HG03039 (cell line): ENCODE data around the gene ACSL4.
"Not testable (repeated sequence)": the region's sequence is repeated elsewhere in the genome, so short reads cannot be mapped to it uniquely, and the experiment has no call there.

Experiments used
- ATAC-seq: cut with Tn5 transposase; IDR thresholded peaks from one replicate; pipeline ENCODE4 v1.9.1; 2021; ENCODE audit warnings: mild to moderate bottlenecking, moderate library complexity; ENCODE audit not compliant: unreplicated experiment

Gene ACSL4

DNA sequence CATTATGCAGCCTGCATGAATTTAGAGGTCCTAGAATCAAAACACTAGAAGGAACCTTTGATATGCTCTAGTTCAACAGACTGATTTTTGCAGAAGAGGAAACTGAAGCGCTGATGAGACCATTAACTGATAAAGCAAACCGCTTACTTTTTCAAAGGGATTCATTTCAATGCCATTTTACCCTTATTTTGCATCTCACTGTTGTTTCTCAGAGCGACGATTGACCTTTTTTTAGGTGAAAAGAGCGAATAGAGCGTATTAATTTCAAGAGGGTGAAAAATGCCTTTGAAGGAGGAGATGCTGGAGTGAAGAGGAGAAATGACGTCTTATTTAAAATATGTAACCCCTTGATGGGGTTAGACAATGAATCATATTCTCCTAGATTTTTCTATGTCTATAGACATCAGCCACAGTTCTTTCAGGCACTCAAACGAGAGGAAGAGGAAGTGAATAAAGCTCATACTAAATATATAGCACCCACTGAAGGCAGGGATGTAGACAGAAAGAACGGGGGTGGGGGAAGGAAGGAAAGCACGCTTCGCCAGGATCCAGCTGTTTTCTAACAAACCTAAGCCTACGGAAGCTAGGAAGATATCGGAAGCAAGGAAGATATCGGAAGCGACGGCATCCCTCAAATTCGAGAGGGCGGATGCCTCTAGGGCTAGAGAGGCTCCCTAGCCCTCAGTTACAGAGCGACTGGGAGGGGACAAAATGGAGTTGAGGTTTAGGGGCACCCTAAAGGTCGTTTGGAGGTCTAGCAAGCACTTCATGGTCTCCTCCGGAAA, 848 bp downstream of the ACSL4 start:
- ATAC-seq, result peak; percentile 20

DNA sequence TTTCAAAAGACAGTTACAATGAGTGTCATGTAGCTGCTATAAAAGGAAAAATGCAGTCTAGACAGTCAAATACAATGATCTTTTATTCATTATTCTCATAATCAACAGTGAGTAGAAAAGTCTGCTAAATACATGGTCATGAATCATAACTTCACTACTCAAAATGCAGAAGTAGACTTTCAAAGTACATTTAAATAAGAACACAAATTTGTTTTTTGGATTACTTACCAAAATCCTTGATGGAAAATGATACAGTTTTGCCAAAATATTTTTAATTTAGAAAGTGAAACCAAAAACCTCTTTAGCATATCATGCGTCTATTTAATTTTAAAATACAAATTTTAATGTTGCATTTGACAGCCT, 4.9 kb downstream of the ACSL4 start:
- ATAC-seq, result no peak

DNA sequence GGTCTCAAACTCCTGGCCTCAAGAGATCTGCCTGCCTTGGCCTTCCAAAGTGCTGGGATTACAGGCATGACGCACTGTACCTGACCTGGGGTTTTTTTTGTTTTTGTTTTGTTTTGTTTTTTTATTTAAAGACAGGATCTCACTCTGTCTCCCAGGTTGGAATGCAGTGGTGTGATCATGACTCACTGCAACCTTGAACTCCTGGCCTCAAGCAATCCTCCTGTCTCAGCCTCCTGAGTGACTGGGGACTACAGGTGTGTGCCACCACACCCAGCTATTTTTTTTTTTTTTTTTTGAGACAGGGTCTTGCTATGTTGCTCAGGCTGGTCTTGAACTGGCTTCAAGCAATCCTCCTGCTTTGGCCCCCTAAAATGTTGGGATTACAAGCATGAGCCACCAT, 8.1 kb downstream of the ACSL4 start:
- ATAC-seq, result not testable (repeated sequence)

DNA sequence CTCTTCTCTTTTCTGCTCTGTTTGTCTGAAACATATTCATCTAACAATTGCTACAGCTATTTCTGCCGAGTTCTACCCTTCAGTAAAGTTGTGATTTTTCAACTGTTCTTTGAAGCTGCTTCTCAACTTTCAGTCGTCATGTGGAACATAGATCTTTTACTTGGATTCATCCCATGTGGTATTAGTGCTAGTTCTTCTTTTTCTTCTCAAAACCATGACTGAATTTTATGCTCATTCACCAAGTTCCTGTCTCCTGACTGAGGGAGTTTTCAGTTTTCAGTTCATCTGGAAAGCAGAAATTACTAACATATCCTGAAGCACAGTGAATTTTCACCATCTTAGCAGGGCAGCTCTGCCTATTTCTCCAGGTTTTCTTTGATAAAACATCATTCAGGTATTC, 12.1 kb downstream of the ACSL4 start:
- no peak for ATAC-seq

DNA sequence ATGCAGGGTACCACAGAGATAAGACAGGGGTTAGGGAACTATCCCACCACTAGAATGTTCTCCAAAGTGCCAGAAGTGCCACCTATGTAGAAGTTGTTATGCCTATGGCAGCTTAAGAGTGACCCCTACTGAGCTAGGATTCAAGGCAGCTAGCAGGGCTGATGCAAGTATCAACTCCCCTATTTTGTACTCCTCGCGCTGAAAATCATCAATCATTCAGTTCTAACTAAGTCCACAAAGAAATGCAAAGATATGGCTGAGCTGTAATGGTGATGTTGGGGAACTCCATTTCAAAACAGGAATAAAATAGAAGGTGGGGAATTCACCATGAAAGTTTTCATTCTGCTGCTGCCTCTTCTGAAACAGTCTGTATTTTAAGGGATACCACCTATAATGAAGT, 13.8 kb downstream of the ACSL4 start:
- no peak for ATAC-seq

DNA sequence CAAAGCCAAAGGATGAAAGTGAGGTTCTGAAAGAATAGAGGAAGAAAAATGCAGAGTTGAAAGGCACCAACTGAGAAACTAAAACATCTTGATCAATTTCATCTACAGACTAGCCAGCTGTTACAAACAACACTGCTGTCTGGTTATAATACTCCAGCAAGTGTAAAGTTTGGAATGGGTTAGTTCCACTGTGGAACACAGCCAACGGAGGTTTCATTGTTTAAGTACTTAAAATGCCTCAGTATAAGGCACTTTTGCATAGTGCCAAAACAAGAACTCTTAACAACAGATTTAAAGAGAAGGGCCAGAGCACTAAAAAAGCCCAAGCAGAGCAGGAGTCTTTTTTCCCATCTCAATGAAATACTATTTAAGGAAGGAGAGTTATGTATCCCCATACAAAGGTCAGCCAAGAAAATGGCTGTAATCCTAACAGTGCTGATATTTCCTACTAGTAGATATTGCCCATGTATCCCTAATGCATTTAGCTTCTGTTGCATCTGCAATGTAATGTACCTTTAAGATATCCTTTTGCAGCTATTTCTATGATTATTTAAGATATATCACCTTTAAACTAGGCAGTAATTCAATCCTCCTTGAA, 16.5 kb downstream of the ACSL4 start:
- ATAC-seq, result no peak

DNA sequence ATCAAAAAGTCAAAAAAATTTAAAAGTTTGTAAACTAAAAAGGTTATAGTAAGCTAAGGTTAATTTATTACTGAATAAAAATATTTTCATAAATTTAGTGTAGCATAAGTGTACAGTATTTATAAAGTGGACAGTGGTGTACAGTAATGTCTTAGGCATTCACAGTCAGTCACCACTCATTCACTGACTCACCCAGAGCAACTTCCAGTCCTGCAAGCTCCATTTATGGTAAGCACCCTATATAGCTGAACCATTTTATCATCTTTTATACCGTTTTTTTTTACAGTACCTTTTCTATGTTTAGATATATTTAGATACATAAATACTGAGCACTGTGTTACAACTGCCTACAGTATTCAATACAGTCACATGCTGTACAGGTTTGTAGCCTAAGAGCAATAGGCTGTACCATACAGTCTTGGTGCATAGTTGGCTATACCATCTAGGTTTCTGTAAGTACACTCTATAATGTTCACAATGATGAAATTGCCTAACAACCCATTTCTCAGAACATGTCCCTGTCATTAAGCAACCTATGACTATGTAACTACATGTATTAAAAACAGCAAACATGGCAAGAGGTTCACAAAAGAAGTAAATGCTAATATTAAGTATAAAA, 18.6 kb downstream of the ACSL4 start:
- ATAC-seq, result no peak

DNA sequence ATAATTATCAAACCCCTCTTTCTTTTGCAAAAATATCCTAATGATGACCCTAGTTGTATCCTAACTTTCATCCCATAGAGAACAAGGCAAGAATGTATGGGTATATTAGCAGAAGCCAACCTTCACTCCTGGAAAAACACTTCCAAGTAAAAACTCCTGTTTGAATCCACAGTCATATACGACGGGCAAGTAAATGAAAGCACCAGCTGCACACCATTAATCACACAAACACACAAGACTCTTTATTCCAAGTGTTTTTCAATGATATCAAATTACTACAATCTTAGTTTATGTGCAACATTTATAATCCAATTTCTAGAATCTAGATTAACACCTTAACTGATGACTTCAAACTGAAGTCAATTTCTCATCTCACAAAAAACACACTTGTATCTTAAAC, 22.9 kb downstream of the ACSL4 start:
- no peak for ATAC-seq

DNA sequence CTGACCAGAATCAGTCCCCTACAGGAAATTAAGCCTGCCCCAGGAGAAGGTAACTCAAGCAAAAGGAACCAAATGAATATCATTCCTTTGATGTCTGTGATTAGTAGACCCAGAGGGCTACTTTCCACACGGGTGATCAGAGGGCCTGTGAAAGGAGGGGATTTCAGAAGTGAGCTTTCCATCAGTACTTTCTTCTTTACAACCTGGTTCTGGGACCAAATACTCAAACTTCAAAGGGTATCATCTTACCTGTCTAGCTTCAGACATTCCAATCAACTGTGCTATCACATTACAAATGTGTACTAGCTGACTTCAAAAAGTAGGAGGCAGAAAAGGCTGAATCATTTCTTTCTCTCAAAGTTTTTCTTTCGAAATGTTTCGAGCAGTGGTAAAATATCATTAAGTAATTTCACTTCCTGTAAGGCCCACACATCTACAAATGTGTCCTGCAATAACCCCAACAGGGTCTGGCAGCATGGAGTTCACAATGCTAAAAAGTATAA, 23.9 kb downstream of the ACSL4 start:
- ATAC-seq, result peak; percentile 48

DNA sequence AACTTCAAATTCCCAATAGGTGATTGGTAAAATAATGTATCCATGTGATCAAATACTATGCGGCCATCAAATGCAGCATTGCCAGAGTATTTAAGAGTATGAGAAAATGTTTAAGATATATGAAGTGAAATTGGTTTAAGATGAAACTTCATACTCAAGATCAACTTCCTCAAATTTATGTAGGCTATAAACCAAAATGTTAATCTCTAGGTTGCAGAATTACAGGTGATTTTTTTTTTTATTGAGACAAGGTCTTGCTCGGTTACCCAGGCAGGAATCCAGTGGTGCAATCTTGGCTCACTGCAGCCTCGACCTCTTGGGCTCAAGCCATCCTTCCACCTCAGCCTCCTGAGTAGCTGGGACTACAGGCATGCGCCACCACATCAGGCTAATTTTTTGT, 25.3 kb downstream of the ACSL4 start:
- ATAC-seq, result no peak

DNA sequence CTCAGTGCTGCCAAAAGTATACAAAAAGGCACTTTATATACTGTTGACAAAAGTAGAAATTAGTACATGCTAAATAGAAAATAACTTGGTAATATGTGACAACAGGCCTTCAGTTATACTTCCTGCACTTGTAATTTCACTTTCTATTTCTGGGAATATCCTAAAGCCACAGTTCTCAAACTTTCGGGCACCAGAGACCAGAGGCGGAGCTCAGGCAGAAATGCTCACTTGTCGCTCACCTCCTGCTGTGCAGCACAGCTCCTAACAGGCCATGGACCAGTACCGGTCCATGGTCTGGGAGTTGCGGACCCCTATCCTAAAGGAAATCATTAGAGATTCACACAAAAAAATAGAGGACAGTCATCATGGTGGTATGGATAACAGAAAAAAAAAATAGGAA, 25.7 kb downstream of the ACSL4 start:
- ATAC-seq, result no peak

DNA sequence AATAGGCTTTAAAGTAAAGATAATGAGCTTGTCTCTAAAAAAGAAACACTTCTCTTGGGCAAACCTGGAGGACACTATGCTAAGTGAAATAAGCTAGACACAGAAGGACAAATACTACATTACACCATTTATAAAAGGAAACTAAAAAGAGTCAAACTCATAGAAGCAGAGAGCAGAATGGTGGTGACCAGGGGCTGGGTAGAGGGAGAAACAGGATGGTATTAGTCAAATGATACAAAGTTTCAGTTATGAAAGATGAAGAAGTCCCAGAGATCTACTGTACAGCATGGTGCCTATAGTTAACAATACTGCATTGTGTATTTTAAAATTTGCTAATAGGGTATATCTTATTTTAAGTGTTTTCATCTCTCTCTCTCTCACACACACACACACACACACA, 28.5 kb downstream of the ACSL4 start:
- ATAC-seq, result peak; percentile 65

DNA sequence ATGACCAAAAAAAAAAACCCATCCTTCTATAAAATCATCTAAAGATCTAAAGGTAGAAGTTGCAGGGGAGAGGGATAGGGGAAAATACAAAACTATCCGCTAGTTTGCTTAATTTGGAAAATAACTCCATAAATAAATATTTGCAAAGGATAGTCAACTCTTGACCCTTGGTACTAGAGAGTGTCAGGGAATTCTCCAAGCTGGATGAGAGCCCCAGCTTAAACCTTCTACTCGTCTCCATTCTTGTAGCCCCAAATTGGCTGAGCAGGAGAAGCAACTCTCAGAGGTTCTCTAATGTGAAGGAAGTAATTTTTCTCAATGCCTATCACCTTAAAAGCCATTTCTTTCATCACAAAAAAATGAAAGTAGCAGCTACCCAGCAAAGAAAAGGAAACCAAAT, 35.2 kb downstream of the ACSL4 start:
- ATAC-seq, result no peak

DNA sequence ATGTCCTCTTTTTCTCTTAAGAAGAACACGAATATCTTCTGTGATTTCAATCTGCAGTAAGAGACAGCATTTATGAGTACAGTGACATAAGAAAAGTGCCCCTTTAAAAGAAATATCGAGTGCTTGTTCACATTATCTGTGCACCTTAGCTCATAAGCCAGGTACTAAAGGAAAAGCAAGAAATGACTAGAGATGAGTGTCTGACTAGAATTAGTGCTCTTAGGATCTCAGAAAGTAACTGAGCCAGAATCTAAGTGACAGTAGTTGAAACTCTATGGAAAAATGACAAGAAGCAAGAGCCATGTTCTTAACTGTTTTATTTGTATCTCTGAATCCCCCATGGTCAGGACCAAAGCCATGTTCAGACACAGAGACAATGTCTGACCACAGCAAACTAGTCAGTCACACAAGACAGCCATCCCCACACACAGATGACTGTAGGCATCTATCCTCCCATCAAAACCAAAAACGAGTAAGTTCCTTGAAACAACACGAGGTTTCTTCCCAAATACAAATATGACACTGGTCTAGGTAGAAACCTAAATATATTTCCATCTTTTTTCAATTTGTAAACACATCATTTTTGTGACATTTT, 36.8 kb downstream of the ACSL4 start:
- no peak for ATAC-seq

DNA sequence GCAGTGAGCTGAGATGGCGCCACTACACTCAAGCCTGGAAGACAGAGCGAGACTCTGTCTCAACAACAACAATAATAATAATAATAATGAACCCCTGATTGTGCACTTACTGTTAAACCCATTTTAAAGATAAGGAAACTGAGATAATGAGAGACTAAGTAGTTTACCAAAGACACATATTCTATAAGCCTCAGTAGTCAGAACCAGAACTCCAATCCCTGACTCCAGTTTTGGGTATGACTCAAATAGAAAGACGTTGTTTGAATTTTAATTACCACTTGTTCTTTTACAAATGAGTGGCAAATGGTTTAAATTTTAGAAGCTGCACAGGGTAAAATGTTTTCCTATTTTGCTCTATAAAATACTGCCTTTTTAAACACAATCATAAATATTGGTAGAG, 37.4 kb downstream of the ACSL4 start:
- no peak for ATAC-seq

DNA sequence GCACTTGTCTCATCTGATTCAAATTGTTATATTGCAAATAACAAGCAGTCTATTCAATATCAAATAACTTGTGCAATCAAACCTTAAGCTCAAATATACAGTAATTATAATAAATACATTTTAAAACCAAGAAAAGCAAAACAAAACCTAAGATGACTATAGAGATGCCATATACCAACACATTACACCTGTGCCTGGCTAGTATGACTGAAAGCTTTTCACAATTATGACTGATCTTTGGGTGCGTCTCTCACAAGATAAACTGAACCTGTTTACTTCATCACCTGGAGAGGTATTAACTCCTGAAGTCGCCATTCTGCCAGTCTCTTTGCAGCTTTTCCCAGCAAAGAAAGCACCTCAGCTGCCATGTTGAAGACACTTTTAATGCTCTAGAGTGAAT, 41.3 kb downstream of the ACSL4 start:
- ATAC-seq, result no peak

DNA sequence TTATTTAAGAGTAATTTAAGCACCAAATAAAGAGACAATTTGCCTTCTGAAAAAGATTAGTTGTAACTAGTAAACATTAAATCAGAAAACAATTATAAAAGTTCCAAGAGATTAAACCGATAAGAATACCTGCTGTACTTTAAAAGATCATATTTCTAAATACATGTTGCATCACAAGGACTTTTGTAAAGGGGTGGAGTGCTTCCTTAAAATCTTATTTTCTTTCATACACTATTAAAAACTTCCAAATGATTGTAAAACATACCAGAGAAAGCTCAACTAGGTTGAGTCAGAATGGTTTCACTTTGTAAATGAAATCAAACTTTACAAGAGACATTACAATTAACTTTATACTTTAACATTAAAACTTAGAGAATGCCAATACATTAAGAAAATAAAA, 41.8 kb downstream of the ACSL4 start:
- ATAC-seq, result no peak

DNA sequence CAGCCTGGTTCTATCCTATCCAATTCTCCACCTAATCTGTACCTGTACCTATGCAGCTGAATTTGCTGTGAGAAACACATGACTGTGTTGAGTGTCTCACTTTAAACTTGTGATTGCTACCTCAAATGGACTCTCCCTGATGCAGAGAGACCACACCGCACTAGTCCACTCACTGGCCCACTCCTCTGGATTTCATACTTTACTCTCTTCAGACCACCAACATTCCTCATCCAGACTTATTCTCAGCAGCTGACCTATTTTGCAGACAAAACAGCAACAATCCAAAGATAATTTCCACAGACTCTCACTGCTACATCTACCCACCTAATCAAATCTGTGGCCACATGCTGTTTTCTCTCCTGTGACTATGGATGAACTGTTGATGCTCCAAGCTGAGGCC, 45.2 kb downstream of the ACSL4 start:
- no peak for ATAC-seq

DNA sequence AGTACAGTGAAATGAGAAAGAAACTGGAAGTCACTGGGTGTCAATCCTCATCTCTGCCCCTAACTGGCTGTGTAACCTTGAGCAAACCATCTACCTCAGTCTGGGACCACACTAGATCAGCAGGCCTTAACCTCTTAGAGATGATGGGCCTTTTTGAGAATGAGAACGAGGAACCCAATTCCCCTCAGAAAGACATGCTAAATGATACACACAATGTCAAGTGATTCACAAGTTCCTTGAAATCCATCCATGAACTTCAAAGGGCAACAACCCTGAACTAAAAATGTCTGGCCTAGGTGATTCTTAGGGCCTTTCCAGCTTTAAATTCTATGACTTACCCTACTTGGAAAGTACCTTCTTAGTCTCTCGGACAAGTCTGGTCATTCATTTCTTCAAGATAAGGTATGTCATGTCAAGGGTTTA, 47.4 kb downstream of the ACSL4 start:
- ATAC-seq, result peak; percentile 74

DNA sequence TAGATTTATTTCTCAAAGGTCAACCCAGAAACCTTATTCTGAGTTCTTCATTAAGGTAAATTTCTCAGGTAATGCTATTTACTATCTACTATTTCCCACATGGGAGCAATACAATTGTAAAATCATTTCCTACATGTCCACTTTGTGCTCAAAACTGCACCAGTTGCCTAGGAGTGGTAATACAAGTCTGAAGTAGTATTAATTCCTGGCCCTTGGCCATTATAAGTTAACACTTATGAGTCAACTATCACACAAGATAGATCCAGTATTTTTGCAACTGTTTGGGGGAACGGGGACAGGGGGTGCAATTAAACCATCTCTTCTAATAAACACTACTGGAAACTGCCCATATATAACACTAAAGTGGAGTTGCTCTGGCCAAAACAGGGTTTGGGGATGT, 48.9 kb downstream of the ACSL4 start:
- no peak for ATAC-seq

DNA sequence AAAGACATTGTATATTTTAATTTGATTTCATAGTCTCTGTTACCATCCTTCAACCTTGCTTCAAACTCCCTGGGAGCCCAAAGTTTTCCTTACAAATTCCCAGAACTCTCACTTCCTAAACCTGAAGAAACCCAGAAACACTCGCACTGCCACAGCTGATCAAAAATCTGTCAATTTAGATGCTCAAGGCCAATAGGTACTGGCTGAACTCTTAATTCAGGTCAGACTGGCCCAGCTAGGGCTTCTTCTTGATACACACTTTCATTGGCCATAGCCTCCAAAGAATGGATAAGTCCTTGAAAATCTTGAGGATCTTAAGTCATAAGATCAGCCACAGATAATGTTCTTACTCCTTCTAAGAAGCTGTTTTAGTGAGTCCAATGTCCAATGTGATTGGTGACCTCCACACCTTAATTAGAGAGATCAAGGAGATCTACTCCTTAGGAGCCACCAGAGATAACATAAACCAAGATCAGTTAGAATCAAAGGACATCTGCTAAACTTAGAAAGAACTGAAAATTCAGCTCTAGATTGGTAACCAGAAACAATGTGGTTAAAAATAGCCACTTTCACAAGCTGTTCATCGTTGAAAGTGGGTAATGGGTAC, 51.5 kb downstream of the ACSL4 start:
- ATAC-seq, result no peak
